Measurements from ENCODE around the gene ABT1.

The ABT1 gene

DNA sequence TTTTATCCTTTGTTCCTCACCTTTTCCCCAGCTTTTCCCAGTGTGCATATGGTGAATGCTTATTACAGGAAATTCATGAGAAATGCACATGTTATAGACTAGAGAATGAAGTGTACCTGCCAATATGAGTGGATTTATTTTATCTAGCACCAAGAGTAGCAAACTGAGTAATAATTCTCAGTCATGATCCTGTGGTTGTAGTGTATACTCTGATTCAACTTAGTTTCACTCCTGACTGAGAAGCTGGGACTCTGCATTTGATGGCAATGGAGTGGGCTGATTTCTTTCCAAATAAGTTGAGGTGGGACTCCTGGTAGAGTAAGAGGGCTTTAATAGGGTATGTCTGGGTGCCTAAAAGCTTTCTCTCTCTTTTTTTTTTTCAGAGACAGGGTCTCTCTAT is 4.0 kb downstream of the ABT1 start:
- TF ChIP-seq, protein P1, sequence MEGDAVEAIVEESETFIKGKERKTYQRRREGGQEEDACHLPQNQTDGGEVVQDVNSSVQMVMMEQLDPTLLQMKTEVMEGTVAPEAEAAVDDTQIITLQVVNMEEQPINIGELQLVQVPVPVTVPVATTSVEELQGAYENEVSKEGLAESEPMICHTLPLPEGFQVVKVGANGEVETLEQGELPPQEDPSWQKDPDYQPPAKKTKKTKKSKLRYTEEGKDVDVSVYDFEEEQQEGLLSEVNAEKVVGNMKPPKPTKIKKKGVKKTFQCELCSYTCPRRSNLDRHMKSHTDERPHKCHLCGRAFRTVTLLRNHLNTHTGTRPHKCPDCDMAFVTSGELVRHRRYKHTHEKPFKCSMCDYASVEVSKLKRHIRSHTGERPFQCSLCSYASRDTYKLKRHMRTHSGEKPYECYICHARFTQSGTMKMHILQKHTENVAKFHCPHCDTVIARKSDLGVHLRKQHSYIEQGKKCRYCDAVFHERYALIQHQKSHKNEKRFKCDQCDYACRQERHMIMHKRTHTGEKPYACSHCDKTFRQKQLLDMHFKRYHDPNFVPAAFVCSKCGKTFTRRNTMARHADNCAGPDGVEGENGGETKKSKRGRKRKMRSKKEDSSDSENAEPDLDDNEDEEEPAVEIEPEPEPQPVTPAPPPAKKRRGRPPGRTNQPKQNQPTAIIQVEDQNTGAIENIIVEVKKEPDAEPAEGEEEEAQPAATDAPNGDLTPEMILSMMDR (IDR thresholded peaks at IDR 0.05), result no peak

DNA sequence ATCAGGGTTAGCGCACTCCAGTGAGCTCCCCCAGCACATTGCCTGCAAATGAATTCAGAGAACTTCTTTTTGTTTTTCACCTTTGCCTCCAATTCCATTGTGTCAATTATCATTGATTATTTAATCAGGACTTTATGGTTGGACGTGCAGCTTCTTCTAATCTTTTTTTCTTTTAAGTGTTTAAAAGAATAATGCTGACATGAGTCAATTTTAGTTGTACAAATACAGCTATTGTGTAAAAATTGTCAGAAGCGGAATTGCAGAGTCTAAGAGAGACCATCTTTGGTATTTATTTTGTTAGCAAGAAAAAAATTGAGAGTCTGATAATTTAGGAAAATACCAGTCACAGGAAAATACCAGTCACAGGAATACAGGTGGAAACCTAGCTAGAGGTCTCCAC is 5.5 kb downstream of the ABT1 start:
- TF ChIP-seq, protein P1 (IDR thresholded peaks at IDR 0.05), result no peak

DNA sequence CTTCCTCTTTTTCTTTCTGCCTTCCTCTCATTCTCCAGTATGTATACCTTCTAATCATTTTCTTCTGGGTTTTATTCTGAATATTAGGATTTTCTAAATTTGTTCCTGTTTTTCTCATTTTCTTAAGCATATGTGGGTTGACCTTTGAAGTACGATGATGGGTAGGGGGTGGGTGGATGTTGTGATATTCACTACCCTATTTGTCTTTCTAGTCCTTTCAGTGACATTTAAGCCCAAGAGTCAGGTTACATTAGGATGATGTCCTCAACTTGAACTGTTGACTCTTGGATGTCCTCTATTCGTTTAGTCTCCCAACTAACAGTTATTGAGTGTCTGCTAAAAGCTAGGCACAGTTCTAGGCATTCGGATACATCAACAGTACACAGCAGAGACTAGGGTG is 7.3 kb downstream of the ABT1 start:
- TF ChIP-seq, protein P1 (IDR thresholded peaks at IDR 0.05), result no peak

DNA sequence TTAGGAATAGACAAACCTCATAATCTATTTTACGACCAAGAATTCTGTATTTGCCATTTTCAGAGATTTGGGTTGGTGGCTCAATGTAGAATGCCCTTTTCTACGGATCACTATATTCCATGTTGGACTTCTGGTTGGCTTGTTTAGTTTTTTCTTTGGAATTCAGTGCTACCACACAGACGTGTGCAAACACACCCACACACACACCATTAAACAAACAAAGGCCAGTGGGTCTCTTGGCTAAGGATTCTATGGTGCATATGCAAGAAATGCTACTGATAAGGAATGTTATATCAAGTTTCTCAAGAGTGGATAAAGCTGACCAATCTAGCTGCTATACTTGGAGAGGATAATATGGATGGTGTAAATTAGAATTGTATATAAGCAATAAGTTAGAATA is 8.0 kb downstream of the ABT1 start:
- TF ChIP-seq, protein P1 (IDR thresholded peaks at IDR 0.05), result no peak

DNA sequence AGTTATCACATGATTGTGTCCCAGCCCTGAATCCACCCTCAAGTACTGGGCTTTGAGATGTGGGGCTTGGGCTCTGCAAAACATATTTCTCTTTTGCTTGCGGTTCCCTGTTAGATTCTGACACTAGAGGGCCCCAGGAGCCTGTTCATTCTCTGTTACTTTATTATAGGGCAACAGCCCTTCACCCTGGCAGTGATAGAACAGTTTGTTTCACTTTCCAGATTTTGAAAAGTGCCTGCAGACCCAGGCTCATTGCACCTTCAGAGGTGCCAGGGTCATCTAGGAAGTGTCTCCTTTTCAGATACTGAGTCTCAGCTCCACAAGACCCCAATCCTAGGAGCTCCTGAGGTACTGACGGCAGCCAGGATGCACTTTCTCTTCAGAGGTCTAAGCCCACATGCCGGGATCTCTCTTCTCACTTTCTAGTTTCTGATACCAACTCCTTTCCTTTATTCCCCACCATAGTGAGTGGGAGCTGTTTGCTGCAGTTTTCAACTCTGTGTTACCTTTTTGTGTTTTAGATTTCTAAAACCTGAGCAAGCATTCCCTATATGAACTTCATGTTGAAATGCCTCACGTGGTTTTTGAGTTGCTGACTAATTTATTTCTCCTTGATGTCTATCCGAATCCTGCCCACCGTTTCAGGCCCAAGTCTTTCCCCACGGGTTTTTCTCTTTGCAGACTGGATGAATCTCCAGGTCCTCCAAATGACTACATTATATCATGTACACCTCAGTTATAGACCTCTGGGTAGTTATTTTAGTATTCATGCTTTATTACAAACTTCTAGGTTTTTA is 10.9 kb downstream of the ABT1 start:
- TF ChIP-seq, protein P1 (IDR thresholded peaks at IDR 0.05), result peak; percentile 72

DNA sequence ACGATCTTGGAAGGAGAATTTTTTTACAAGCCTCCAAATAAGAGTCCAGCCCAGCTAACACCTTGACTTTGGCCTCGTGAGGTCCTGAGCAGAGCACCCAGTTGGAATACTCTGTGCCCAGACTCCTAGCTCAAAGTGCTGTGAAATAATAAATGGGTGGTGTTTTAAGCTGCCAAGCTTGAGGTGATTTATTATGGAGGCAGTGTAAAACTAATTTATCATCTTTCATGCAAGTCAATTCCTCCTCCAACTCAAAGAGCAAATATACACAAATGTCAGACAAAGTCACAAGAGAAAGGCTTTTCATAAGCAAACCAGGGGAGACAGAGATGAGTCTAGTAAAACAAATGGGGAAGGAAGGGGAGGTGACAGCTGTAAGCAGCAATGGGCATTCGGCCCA is 12.7 kb downstream of the ABT1 start:
- TF ChIP-seq, protein P1 (IDR thresholded peaks at IDR 0.05), result no peak

DNA sequence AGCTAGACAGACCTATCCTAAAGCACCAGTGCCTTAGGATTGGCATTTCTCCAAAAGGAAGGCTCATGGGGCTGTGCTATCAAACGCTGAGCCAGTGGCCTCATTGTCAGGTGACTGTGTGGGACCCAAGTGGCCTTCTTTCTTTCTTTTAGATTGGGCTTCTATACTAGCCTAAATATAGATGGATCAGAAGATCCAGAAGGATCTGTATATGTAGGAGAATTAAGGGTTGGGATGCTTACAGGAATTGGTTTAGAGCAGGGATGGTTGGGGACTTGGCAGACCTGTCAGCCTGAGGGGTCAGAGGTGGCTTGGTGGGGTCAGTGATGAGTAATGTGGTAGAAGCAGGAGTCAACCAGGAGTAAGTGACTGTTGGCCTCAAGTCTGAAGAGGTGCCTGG is 14.8 kb downstream of the ABT1 start:
- TF ChIP-seq, protein P1 (IDR thresholded peaks at IDR 0.05), result no peak

DNA sequence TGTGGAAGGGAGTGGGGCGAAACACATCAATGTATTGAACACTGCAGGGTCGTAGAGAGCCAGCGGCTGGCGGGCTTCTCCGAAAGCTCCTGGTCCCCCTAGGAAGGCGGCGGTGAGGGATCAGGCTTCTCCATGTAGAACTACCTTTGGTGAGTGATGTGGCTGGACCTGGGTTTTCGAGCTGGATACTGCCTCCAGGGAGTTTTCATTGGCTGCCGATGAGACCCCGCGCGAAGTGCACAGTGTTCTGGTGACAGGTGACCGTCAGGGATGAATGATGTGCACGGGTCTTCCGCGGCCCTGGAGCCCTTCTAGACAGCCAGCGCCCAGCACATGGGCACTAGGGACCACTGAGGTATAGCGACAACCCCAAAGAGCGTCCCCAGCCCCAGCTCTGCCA is 16.4 kb downstream of the ABT1 start:
- TF ChIP-seq, protein P1 (IDR thresholded peaks at IDR 0.05), result no peak
